HEK293 (cell line): ENCODE results near the gene SYCP2.

Experiments used
- FEZF1 ChIP-seq: fragments of 450-650 bp; formaldehyde crosslinking; IDR thresholded peaks from 2 replicates; pipeline ENCODE4 v1.5.1; 2016; ENCODE audit warnings: missing biosample characterization, missing genetic modification characterization
- HOXA7 ChIP-seq: sonication (generic); formaldehyde crosslinking; IDR thresholded peaks from 2 replicates; pipeline ENCODE4 v1.8.1; 2022; ENCODE audit warnings: missing genetic modification reagents, borderline replicate concordance
- HOXC10 ChIP-seq: sonication (generic); formaldehyde crosslinking; IDR thresholded peaks from 2 replicates; pipeline ENCODE4 v1.8.1; 2023; ENCODE audit warnings: mild to moderate bottlenecking, missing genetic modification reagents
- OVOL3 ChIP-seq: fragments of 450-650 bp; formaldehyde crosslinking; IDR thresholded peaks from 2 replicates; pipeline ENCODE4 v1.5.1; 2016; ENCODE audit warnings: missing biosample characterization, missing genetic modification characterization
- PRDM2 ChIP-seq: fragments of 450-650 bp; formaldehyde crosslinking; IDR thresholded peaks from 2 replicates; pipeline ENCODE4 v1.5.1; 2016; ENCODE audit warnings: missing biosample characterization, missing genetic modification characterization, borderline replicate concordance
- TRIM28 ChIP-seq: IDR thresholded peaks from 2 replicates; pipeline ENCODE4 v1.6.1; 2011; ENCODE audit warnings: low read length, control low read depth, borderline replicate concordance
- ZBTB10 ChIP-seq: fragments of 450-650 bp; formaldehyde crosslinking; IDR thresholded peaks from 2 replicates; pipeline ENCODE4 v1.5.1; 2016; ENCODE audit warnings: missing biosample characterization, missing genetic modification characterization
- ZBTB21 ChIP-seq: fragments of 450-650 bp; formaldehyde crosslinking; IDR thresholded peaks from 2 replicates; pipeline ENCODE4 v1.5.1; 2017; ENCODE audit warnings: missing biosample characterization, missing genetic modification characterization
- ZBTB49 ChIP-seq: fragments of 450-650 bp; formaldehyde crosslinking; IDR thresholded peaks from 2 replicates; pipeline ENCODE4 v1.5.1; 2016; ENCODE audit warnings: missing biosample characterization, missing genetic modification characterization, low read depth
- ZEB2 ChIP-seq: fragments of 450-650 bp; formaldehyde crosslinking; IDR thresholded peaks from 2 replicates; pipeline ENCODE4 v1.5.1; 2016; ENCODE audit warnings: missing biosample characterization, missing genetic modification characterization
- ZNF157 ChIP-seq: fragments of 450-650 bp; formaldehyde crosslinking; IDR thresholded peaks from 2 replicates; pipeline ENCODE4 v1.5.1; 2016; ENCODE audit warnings: missing biosample characterization, missing genetic modification characterization
- ZNF18 ChIP-seq: fragments of 450-650 bp; formaldehyde crosslinking; IDR thresholded peaks from 2 replicates; pipeline ENCODE4 v1.5.1; 2016; ENCODE audit warnings: missing biosample characterization, missing genetic modification characterization
- ZNF2 ChIP-seq: fragments of 450-650 bp; formaldehyde crosslinking; IDR thresholded peaks from 2 replicates; pipeline ENCODE4 v1.5.1; 2016; ENCODE audit warnings: missing biosample characterization, missing genetic modification characterization
- ZNF23 ChIP-seq: fragments of 450-650 bp; formaldehyde crosslinking; IDR thresholded peaks from 2 replicates; pipeline ENCODE4 v1.5.1; 2016; ENCODE audit warnings: missing biosample characterization, missing genetic modification characterization, borderline replicate concordance
- ZNF24 ChIP-seq: fragments of 450-650 bp; formaldehyde crosslinking; IDR thresholded peaks from 2 replicates; pipeline ENCODE4 v1.5.1; 2016; ENCODE audit warnings: missing biosample characterization, missing genetic modification characterization
- ZNF292 ChIP-seq: fragments of 450-650 bp; formaldehyde crosslinking; IDR thresholded peaks from 2 replicates; pipeline ENCODE4 v1.5.1; 2016; ENCODE audit warnings: low read depth, missing biosample characterization, missing genetic modification characterization, borderline replicate concordance
- ZNF354C ChIP-seq: fragments of 450-650 bp; formaldehyde crosslinking; IDR thresholded peaks from 2 replicates; pipeline ENCODE4 v1.5.1; 2016; ENCODE audit warnings: missing biosample characterization, missing genetic modification characterization, low read depth, borderline replicate concordance
- ZNF510 ChIP-seq: fragments of 450-650 bp; formaldehyde crosslinking; IDR thresholded peaks from 2 replicates; pipeline ENCODE4 v1.5.1; 2018; ENCODE audit warnings: mild to moderate bottlenecking, missing genetic modification characterization, missing biosample characterization; ENCODE audit not compliant: insufficient replicate concordance
- ZNF548 ChIP-seq: fragments of 450-650 bp; formaldehyde crosslinking; IDR thresholded peaks from 2 replicates; pipeline ENCODE4 v1.5.1; 2016; ENCODE audit warnings: missing biosample characterization, missing genetic modification characterization
- ZNF621 ChIP-seq: fragments of 450-650 bp; formaldehyde crosslinking; IDR thresholded peaks from 2 replicates; pipeline ENCODE4 v1.5.1; 2017; ENCODE audit warnings: missing biosample characterization, missing genetic modification characterization
- ZNF639 ChIP-seq: fragments of 450-650 bp; formaldehyde crosslinking; IDR thresholded peaks from 2 replicates; pipeline ENCODE4 v1.5.1; 2016; ENCODE audit warnings: missing biosample characterization, missing genetic modification characterization
- ZNF792 ChIP-seq: fragments of 450-650 bp; formaldehyde crosslinking; IDR thresholded peaks from 2 replicates; pipeline ENCODE4 v1.5.1; 2016; ENCODE audit warnings: missing biosample characterization, missing genetic modification characterization
- ZSCAN18 ChIP-seq: fragments of 450-650 bp; formaldehyde crosslinking; IDR thresholded peaks from 2 replicates; pipeline ENCODE4 v1.5.1; 2016; ENCODE audit warnings: missing biosample characterization, missing genetic modification characterization
- ZSCAN30 ChIP-seq: fragments of 450-650 bp; IDR thresholded peaks from 2 replicates; pipeline ENCODE4 v1.5.1; 2018; ENCODE audit warnings: missing biosample characterization, mild to moderate bottlenecking, missing genetic modification characterization, moderate library complexity

Gene SYCP2

GRCh38 chr20:59940129-59940955 is 6.9 kb upstream of the SYCP2 start, which contains the start of the genes FAM217B and PPP1R3D (continued):
- TF ChIP-seq ZNF639 (tag by site-specific recombination) (no peak), HOXA7 (CRISPR knock-in tag) (no peak), ZSCAN18 (no peak), ZNF510 (tag by site-specific recombination) (no peak), ZBTB21 (peak; percentile 63; the same call in 1 of the 2 replicates), ZNF792 (no peak), ZNF23 (tag by site-specific recombination) (no peak), ZNF621 (tag by site-specific recombination) (no peak), ZNF548 (tag by site-specific recombination) (no peak), TRIM28 (peak; percentile 62; the same call in 1 of the 2 replicates), ZNF24 (tag by site-specific recombination) (no peak), ZNF157 (tag by site-specific recombination) (no peak), ZNF18 (tag by site-specific recombination) (no peak), ZBTB10 (tag by site-specific recombination) (no peak), ZNF292 (tag by site-specific recombination) (no peak), PRDM2 (tag by site-specific recombination) (no peak), ZNF2 (0 out of 2 replicates have a peak, but pooled peaks have one; percentile 49), OVOL3 (tag by site-specific recombination) (no peak), ZSCAN30 (tag by site-specific recombination) (peak; percentile 55; the same call in 1 of the 2 replicates), ZEB2 (tag by site-specific recombination) (peak; percentile 54), ZNF354C (tag by site-specific recombination) (no peak), ZBTB49 (tag by site-specific recombination) (no peak), HOXC10 (CRISPR knock-in tag) (no peak), FEZF1 (tag by site-specific recombination) (no peak)
